HEK293 (cell line): ENCODE data around the gene HIPK2.

Source experiments
- CTCF ChIA-PET: fragments of 350-600 bp; formaldehyde crosslinking; extraction: SDS; loops from one replicate; lab custom pipeline; 2021; ENCODE audit warnings: antibody characterized with exemption; lab: Yijun Ruan, JAX
- POLR2A ChIA-PET: fragments of 300-600 bp; formaldehyde crosslinking; extraction: SDS; loops from one replicate; lab custom pipeline; 2020; ENCODE audit warnings: antibody characterized with exemption, inconsistent platforms; lab: Yijun Ruan, JAX
- H3K27ac ChIP-seq: fragments of 200-500 bp; sonication (Bioruptor generic); 2 replicates; pipeline ENCODE4 v1.5.1; 2014; ENCODE audit warnings: low read depth, low read length, control low read depth, inconsistent platforms; ENCODE audit errors: extremely low read depth
- H3K36me3 ChIP-seq, 2 experiments: fragments of 200-500 bp in 1 of 2; sonication (Bioruptor generic) in 1 of 2; 1 replicate in 1 of 2; 2 replicates in 1 of 2; pipeline ENCODE4 v1.5.1; 2014 to 2017; ENCODE audit warnings: inconsistent platforms in 2 of 2, low read length in 2 of 2; ENCODE audit not compliant: control insufficient read depth in 2 of 2, insufficient read depth in 1 of 2
- H3K4me1 ChIP-seq: fragments of 200-500 bp; sonication (Bioruptor generic); 2 replicates; pipeline ENCODE4 v1.5.1; 2014; ENCODE audit warnings: mild to moderate bottlenecking, low read length, inconsistent platforms; ENCODE audit not compliant: control insufficient read depth, insufficient read depth
- H3K4me3 ChIP-seq: 2 replicates; pipeline ENCODE4 v1.5.1; 2011; ENCODE audit warnings: low read depth, mild to moderate bottlenecking, control low read depth, low read length, moderate library complexity
- H3K9me3 ChIP-seq: fragments of 200-500 bp; sonication (Bioruptor generic); 2 replicates; pipeline ENCODE4 v1.5.1; 2014; ENCODE audit warnings: low read depth, low read length, inconsistent platforms; ENCODE audit not compliant: control insufficient read depth, insufficient read depth
- AEBP2 ChIP-seq: fragments of 450-650 bp; formaldehyde crosslinking; IDR thresholded peaks from 2 replicates; pipeline ENCODE4 v1.5.1; 2016; ENCODE audit warnings: missing biosample characterization, missing genetic modification characterization, borderline replicate concordance
- BCL11B ChIP-seq: fragments of 450-650 bp; formaldehyde crosslinking; IDR thresholded peaks from 2 replicates; pipeline ENCODE4 v1.5.1; 2016; ENCODE audit warnings: low read depth, missing biosample characterization, missing genetic modification characterization
- HOXD13 ChIP-seq: sonication (generic); formaldehyde crosslinking; IDR thresholded peaks from 2 replicates; pipeline ENCODE4 v1.8.0; 2022; ENCODE audit warnings: missing genetic modification reagents, borderline replicate concordance
- KLF17 ChIP-seq: fragments of 450-650 bp; formaldehyde crosslinking; IDR thresholded peaks from 2 replicates; pipeline ENCODE4 v1.5.1; 2016; ENCODE audit warnings: missing biosample characterization, missing genetic modification characterization
- MYNN ChIP-seq: fragments of 450-650 bp; formaldehyde crosslinking; IDR thresholded peaks from 2 replicates; pipeline ENCODE4 v1.5.1; 2016; ENCODE audit warnings: missing biosample characterization, missing genetic modification characterization, borderline replicate concordance
- OSR2 ChIP-seq: fragments of 450-650 bp; formaldehyde crosslinking; IDR thresholded peaks from 2 replicates; pipeline ENCODE4 v1.5.1; 2016; ENCODE audit warnings: missing biosample characterization, missing genetic modification characterization
- OVOL3 ChIP-seq: fragments of 450-650 bp; formaldehyde crosslinking; IDR thresholded peaks from 2 replicates; pipeline ENCODE4 v1.5.1; 2016; ENCODE audit warnings: missing biosample characterization, missing genetic modification characterization
- RBAK ChIP-seq: fragments of 450-650 bp; formaldehyde crosslinking; IDR thresholded peaks from 2 replicates; pipeline ENCODE4 v1.5.1; 2016; ENCODE audit warnings: missing biosample characterization, missing genetic modification characterization
- REST ChIP-seq: fragments of 450-650 bp; formaldehyde crosslinking; IDR thresholded peaks from 2 replicates; pipeline ENCODE4 v1.5.1; 2016; ENCODE audit warnings: missing biosample characterization, missing genetic modification characterization
- SETDB1 ChIP-seq: IDR thresholded peaks from one replicate; pipeline ENCODE4 v1.6.1; 2017; ENCODE audit warnings: mild to moderate bottlenecking, low read length, moderate library complexity, mixed read lengths; ENCODE audit not compliant: insufficient read length
- SP2 ChIP-seq: fragments of 450-650 bp; formaldehyde crosslinking; IDR thresholded peaks from 2 replicates; pipeline ENCODE4 v1.5.1; 2016; ENCODE audit warnings: missing biosample characterization, missing genetic modification characterization
- ZBTB10 ChIP-seq: fragments of 450-650 bp; formaldehyde crosslinking; IDR thresholded peaks from 2 replicates; pipeline ENCODE4 v1.5.1; 2016; ENCODE audit warnings: missing biosample characterization, missing genetic modification characterization
- ZBTB11 ChIP-seq: fragments of 450-650 bp; formaldehyde crosslinking; conservative IDR thresholded peaks from 2 replicates; pipeline ENCODE4 v1.5.1; 2016; ENCODE audit warnings: low read depth, missing biosample characterization, missing genetic modification characterization
- ZBTB20 ChIP-seq: fragments of 450-650 bp; formaldehyde crosslinking; IDR thresholded peaks from 2 replicates; pipeline ENCODE4 v1.5.1; 2016; ENCODE audit warnings: missing biosample characterization, missing genetic modification characterization
- ZBTB6 ChIP-seq: fragments of 450-650 bp; formaldehyde crosslinking; IDR thresholded peaks from 2 replicates; pipeline ENCODE4 v1.5.1; 2017; ENCODE audit warnings: missing biosample characterization, missing genetic modification characterization
- ZNF157 ChIP-seq: fragments of 450-650 bp; formaldehyde crosslinking; IDR thresholded peaks from 2 replicates; pipeline ENCODE4 v1.5.1; 2016; ENCODE audit warnings: missing biosample characterization, missing genetic modification characterization
- ZNF169 ChIP-seq: fragments of 450-650 bp; formaldehyde crosslinking; IDR thresholded peaks from 2 replicates; pipeline ENCODE4 v1.5.1; 2016; ENCODE audit warnings: missing biosample characterization, missing genetic modification characterization
- ZNF175 ChIP-seq: fragments of 450-650 bp; formaldehyde crosslinking; IDR thresholded peaks from 2 replicates; pipeline ENCODE4 v1.5.1; 2016; ENCODE audit warnings: missing biosample characterization, missing genetic modification characterization
- ZNF37A ChIP-seq: fragments of 450-650 bp; IDR thresholded peaks from 2 replicates; pipeline ENCODE4 v1.5.1; 2018; ENCODE audit warnings: missing biosample characterization, missing genetic modification characterization
- ZNF433 ChIP-seq: fragments of 450-650 bp; formaldehyde crosslinking; IDR thresholded peaks from 2 replicates; pipeline ENCODE4 v1.5.1; 2016; ENCODE audit warnings: missing biosample characterization, missing genetic modification characterization, low read depth
- ZNF501 ChIP-seq: fragments of 450-650 bp; formaldehyde crosslinking; IDR thresholded peaks from 2 replicates; pipeline ENCODE4 v1.5.1; 2016; ENCODE audit warnings: missing biosample characterization, missing genetic modification characterization
- ZNF571 ChIP-seq: fragments of 450-650 bp; formaldehyde crosslinking; IDR thresholded peaks from 2 replicates; pipeline ENCODE4 v1.5.0; 2017; ENCODE audit warnings: missing biosample characterization, missing genetic modification characterization
- ZNF580 ChIP-seq: fragments of 450-650 bp; formaldehyde crosslinking; IDR thresholded peaks from 2 replicates; pipeline ENCODE4 v1.5.1; 2016; ENCODE audit warnings: missing biosample characterization, missing genetic modification characterization
- ZNF777 ChIP-seq: fragments of 450-650 bp; formaldehyde crosslinking; IDR thresholded peaks from 2 replicates; pipeline ENCODE4 v1.5.1; 2017; ENCODE audit warnings: missing biosample characterization, missing genetic modification characterization, borderline replicate concordance

Gene HIPK2

GRCh38 chr7:139651914-139652313 lies 125.9 kb downstream of the HIPK2 start (continued):
- no peak for TF ChIP-seq AEBP2 (tag by site-specific recombination)
- TF ChIP-seq REST: no peak
- no peak for TF ChIP-seq MYNN (tag by site-specific recombination)
- TF ChIP-seq ZNF571: no peak
- TF ChIP-seq ZNF169: no peak

- TF ChIP-seq ZNF580 (tag by site-specific recombination) (no peak), ZNF157 (no peak), ZNF433 (no peak), BCL11B (tag by site-specific recombination) (no peak), ZNF501 (tag by site-specific recombination) (no peak), ZNF777 (tag by site-specific recombination) (no peak), ZBTB6 (no peak), SETDB1 (no peak), ZBTB11 (tag by site-specific recombination) (no peak), OSR2 (tag by site-specific recombination) (no peak), ZNF571 (no peak), SP2 (no peak), ZNF37A (tag by site-specific recombination) (no peak), ZBTB20 (no peak), HOXD13 (CRISPR knock-in tag) (no peak), RBAK (tag by site-specific recombination) (no peak), KLF17 (tag by site-specific recombination) (no peak), ZBTB10 (no peak), ZNF175 (tag by site-specific recombination) (no peak), OVOL3 (no peak)
- CTCF ChIA-PET: interaction anchor here (1.0 to 1.5 kb wide), 5 partner anchors 9 to 352 kb away, joined by 3 to 5 read pairs (median 3); no protein-coding TSS in a partner anchor
- Histone ChIP-seq H3K36me3 (no peaks in the 10 kb centered on the region), H3K4me1 (no peaks in the 10 kb centered on the region), H3K4me3 (no peak overlapping the region), H3K9me3 (no peaks in the 10 kb centered on the region), H3K27ac (no peak overlapping the region)
- POLR2A ChIA-PET: no interaction called here
Observed at GRCh38 chr7:139651308-139651707, 126.5 kb downstream of the HIPK2 start.
